ENCODE results near the gene EPB41L4B.

EPB41L4B gene

DNA sequence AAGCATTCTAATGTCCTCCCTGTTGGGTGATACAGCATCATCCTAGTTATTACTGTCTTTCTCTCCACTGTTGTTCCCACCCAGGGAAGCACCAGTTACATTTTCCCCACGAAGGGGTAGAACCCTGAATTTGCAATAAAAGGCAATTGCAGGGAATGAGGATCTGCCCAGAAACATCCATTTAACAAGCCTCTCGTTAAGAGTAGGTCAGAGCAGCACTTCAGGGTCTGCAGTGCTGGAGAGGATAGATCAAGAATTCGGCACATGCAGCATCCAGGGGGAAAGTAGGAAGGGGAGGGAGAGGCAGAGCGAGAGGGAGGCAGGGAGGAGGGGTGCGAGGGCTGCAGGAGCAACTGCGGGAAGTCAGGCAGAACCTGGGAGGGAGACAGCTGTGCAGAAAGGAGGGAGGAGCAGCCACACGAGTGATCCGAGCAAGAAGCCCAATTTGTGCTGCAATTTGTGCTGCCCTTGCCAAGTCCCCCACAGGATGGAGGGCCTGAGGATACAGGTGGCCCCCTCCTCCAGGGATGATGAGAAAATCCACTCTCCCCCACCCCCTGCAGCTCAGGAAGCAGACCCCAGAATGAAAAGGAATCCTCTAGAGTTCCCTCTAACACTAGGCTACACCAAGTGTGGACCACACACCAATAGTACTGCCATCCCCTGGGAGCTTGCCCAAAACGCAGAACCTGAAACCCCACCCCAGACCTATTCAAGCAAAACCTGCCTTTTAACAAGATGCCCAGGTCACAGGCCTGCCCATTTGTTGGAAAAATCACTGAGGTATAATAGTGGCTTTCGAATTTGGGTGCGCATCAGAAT is 62.2 kb downstream of the EPB41L4B start:
- no peak overlapping the region for H3K4me3 ChIP-seq (ENCODE audit: low read depth, low read length)
- TF ChIP-seq, protein P1, sequence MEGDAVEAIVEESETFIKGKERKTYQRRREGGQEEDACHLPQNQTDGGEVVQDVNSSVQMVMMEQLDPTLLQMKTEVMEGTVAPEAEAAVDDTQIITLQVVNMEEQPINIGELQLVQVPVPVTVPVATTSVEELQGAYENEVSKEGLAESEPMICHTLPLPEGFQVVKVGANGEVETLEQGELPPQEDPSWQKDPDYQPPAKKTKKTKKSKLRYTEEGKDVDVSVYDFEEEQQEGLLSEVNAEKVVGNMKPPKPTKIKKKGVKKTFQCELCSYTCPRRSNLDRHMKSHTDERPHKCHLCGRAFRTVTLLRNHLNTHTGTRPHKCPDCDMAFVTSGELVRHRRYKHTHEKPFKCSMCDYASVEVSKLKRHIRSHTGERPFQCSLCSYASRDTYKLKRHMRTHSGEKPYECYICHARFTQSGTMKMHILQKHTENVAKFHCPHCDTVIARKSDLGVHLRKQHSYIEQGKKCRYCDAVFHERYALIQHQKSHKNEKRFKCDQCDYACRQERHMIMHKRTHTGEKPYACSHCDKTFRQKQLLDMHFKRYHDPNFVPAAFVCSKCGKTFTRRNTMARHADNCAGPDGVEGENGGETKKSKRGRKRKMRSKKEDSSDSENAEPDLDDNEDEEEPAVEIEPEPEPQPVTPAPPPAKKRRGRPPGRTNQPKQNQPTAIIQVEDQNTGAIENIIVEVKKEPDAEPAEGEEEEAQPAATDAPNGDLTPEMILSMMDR (IDR thresholded peaks at IDR 0.05; ENCODE audit: borderline replicate concordance, insufficient read depth, low read depth, low read length): no peak

DNA sequence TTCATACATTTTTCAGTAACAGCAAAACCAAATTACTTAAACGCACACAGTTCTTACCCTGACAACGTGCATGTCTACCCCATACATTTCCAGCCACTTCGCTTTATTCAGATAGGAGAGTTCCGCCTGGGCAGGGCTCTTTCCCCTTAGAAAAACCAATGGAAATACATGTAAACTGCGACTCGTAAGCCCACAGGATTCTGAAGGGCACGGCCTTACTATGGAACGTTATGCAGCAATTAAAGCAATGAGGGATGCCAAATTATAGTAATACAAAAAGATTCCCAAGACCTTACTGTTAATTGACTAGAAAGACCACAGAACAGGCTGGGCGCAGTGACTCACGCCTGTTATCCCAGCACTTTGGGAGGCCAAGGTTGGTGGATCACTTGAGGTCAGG is 64.5 kb downstream of the EPB41L4B start:
- H3K4me3 ChIP-seq (ENCODE audit: low read depth, low read length): no peak overlapping the region
- TF ChIP-seq, protein P1 (IDR thresholded peaks at IDR 0.05; ENCODE audit: borderline replicate concordance, insufficient read depth, low read depth, low read length): no peak

DNA sequence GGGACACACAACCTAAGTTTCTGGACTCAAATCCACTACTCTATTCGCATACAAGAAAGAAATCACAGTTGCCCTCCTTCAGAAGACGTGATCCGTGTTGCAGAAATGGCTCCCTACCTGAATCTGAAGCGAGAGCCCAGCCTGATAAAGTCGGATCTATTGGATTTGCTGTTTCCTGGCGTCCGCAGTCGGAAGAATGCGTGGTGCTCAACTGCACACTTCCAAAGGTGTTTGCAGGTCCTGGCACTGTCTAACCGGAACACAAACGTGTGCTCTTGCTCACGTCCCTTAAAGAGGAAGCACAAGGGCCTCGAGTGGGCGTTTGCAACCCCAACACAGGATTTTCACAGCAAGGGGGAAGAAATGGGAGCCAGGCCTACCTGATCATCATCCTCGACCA is 65.5 kb downstream of the EPB41L4B start:
- H3K4me3 ChIP-seq (ENCODE audit: low read depth, low read length): no peak overlapping the region
- TF ChIP-seq, protein P1 (IDR thresholded peaks at IDR 0.05; ENCODE audit: borderline replicate concordance, insufficient read depth, low read depth, low read length): no peak

DNA sequence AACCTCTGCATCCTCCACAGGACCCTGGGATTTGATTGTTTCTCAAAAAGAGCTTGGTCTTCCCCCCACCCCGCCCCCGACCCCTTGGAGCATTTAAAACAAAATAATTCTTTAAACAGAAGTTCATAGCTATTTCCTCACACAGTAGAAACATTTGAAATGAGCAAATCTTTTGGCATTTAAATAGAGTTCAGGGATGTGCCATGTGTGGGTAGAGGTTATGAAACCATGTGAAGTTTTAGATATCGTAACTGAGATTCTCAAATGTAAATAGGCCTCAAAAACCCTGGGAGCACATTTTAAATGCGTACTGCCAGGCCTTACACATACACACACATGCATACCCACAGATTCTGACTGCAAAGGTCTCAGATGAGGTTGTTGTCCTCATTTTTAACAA is 66.5 kb downstream of the EPB41L4B start:
- H3K4me3 ChIP-seq (ENCODE audit: low read depth, low read length): no peak overlapping the region

DNA sequence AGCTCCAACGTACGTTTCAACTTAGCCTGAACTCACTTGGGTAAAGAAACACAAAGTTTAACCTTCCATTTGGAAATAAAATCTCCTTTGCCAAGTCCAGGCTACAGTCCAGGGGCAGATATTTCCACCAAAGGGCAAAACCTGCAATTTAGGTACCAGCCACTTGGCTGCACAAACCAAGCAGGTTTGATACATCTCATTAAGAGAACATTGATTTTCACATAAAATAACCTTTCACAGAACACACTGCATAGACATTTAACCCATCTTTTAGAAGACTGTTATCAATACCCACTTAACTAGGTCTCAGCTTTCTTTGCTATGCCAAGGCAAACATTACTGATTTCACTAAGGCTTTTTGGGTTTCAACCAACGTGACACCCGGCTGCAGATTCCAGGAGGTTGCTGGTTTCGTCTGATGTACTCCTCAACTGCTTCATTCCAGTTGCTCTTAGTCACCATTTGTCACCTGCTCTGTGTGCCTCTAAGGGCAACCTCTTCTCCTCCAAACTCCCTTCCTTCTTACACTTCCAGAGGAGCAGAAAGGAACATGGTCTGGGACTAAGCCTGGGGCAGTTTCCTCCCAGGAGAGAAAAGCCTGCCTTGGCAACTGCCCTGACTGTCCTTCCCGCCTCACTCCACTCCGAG is 67.1 kb downstream of the EPB41L4B start:
- TF ChIP-seq, protein P1 (IDR thresholded peaks at IDR 0.05; ENCODE audit: borderline replicate concordance, insufficient read depth, low read depth, low read length): no peak
- no peak overlapping the region for H3K4me3 ChIP-seq (ENCODE audit: low read depth, low read length)

More for the DNA sequence above, 66.5 kb downstream of the EPB41L4B start:
- TF ChIP-seq, protein P1 (IDR thresholded peaks at IDR 0.05; ENCODE audit: borderline replicate concordance, insufficient read depth, low read depth, low read length): no peak

DNA sequence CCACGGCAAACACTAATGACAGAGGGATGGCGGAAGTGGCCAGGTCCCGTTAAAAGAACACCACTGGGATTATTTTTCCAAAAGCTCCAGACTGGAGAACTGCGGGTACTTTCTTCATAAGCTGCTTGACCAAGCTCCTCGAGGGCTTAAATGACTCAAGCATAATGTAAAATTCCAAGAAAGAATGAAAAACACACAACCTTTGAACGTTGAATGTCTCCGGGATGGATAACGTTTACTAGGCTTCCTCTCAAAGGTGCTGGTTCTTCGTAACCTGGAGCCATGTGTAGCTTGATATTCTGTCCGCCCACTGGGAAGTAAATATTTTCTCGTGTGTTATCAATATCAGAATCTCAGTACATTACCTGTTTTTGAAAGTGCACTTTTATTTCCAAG is 67.6 kb downstream of the EPB41L4B start:
- no peak overlapping the region for H3K4me3 ChIP-seq (ENCODE audit: low read depth, low read length)
- TF ChIP-seq, protein P1 (IDR thresholded peaks at IDR 0.05; ENCODE audit: borderline replicate concordance, insufficient read depth, low read depth, low read length): no peak

DNA sequence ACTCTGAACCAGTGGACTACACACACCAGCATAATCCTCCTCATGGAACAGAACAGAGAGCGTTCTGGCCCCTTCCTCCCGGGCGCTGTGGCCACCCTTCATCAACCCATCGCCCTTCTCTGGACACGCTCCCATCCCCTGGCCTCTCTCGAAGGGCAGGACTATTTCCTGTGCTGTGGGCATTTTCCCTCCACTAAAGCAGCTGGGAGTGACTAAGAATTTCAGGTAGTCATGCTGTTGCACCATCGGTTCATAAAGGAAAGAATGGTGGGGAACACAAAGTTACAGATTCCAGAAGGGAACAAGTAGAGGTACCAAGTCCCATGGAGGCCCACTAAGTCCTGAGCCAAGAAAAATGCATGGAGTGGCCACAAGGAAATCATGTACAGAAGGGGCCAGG is 68.6 kb downstream of the EPB41L4B start:
- TF ChIP-seq, protein P1 (IDR thresholded peaks at IDR 0.05; ENCODE audit: borderline replicate concordance, insufficient read depth, low read depth, low read length): no peak
- H3K4me3 ChIP-seq (ENCODE audit: low read depth, low read length): no peak overlapping the region

All from GM12875 (cell line).